SK-N-SH (cell line): ENCODE measurements around the gene WDR35. TPM values are rescaled to one million over a fixed set of nuclear protein-coding genes. Genes with fewer than 3 reads are reported as not detected.

Experiments
- CTCF ChIA-PET: fragments of 300-600, 350-600 bp; formaldehyde crosslinking; extraction: SDS; loops from one replicate; lab custom pipeline; 2021; lab: Yijun Ruan, JAX
- POLR2A ChIA-PET: fragments of 350-600 bp; sonication (Branson Sonifier 250); formaldehyde crosslinking; extraction: SDS; loops from one replicate; lab custom pipeline; 2020; ENCODE audit warnings: antibody characterized with exemption, inconsistent platforms; lab: Yijun Ruan, JAX
- DNase-seq: peaks from one replicate; pipeline ENCODE4 v3.0.0; 2012
- H2AFZ ChIP-seq: fragments of 200-600 bp; sonication (generic); 2 replicates; pipeline ENCODE4 v1.8.1; 2016; ENCODE audit warnings: antibody characterized with exemption, mild to moderate bottlenecking, low read depth
- H3F3A ChIP-seq: fragments of 200-600 bp; sonication (generic); replicated peaks from 2 replicates; pipeline ENCODE3; 2016; ENCODE audit warnings: antibody characterized with exemption, mild to moderate bottlenecking; ENCODE audit not compliant: insufficient read depth
- H3K27ac ChIP-seq, 2 experiments: fragments of 200-500 bp in 1 of 2; fragments of 200-600 bp in 1 of 2; sonication (Bioruptor generic) in 1 of 2; sonication (generic), shearing (Covaris generic) in 1 of 2; 2 replicates each; pipeline versions ENCODE4 v1.5.1 to v1.6.1; 2014 to 2016; ENCODE audit warnings: low read depth in 2 of 2, inconsistent platforms in 1 of 2, low read length in 1 of 2, mild to moderate bottlenecking in 1 of 2, mixed read lengths in 1 of 2
- H3K27me3 ChIP-seq: fragments of 200-600 bp; sonication (generic), shearing (Covaris generic); 2 replicates; pipeline ENCODE4 v1.6.1; 2016; ENCODE audit warnings: mixed run types; ENCODE audit not compliant: insufficient read depth
- H3K36me3 ChIP-seq, 2 experiments: fragments of 200-500 bp in 1 of 2; fragments of 200-600 bp in 1 of 2; sonication (Bioruptor generic) in 1 of 2; sonication (generic) in 1 of 2; replicated peaks in 1 of 2; 2 replicates each; pipeline versions ENCODE3 to v1.5.1; 2014 to 2016; ENCODE audit warnings: low read length in 1 of 2, mild to moderate bottlenecking in 1 of 2; ENCODE audit not compliant: insufficient read depth in 2 of 2, control insufficient read depth in 1 of 2
- H3K4me1 ChIP-seq, 2 experiments: fragments of 200-500 bp in 1 of 2; fragments of 200-600 bp in 1 of 2; sonication (Bioruptor generic) in 1 of 2; sonication (generic), shearing (Covaris generic) in 1 of 2; 2 replicates each; pipeline versions ENCODE4 v1.5.1 to v1.6.1; 2014 to 2016; ENCODE audit warnings: low read depth in 1 of 2, low read length in 1 of 2, mixed run types in 1 of 2; ENCODE audit not compliant: insufficient read depth in 2 of 2, control insufficient read depth in 1 of 2
- H3K4me2 ChIP-seq: fragments of 200-600 bp; sonication (generic), shearing (Covaris generic); 2 replicates; pipeline ENCODE4 v1.6.1; 2017; ENCODE audit warnings: mixed run types
- H3K4me3 ChIP-seq, 2 experiments: fragments of 200-500 bp in 1 of 2; fragments of 200-600 bp in 1 of 2; sonication (Bioruptor generic) in 1 of 2; sonication (generic), shearing (Covaris generic) in 1 of 2; 2 replicates each; pipeline versions ENCODE4 v1.5.1 to v1.8.1; 2014 to 2016; ENCODE audit warnings: low read depth in 2 of 2, inconsistent platforms in 1 of 2, low read length in 1 of 2, mild to moderate bottlenecking in 1 of 2, mixed read lengths in 1 of 2, moderate library complexity in 1 of 2
- H3K79me2 ChIP-seq: fragments of 200-600 bp; sonication (generic); 2 replicates; pipeline ENCODE4 v1.8.1; 2017; ENCODE audit warnings: mild to moderate bottlenecking; ENCODE audit not compliant: insufficient read depth
- H3K9ac ChIP-seq: fragments of 200-600 bp; sonication (generic); 2 replicates; pipeline ENCODE4 v1.6.1; 2017; ENCODE audit warnings: mixed run types
- H3K9me2 ChIP-seq: fragments of 200-600 bp; sonication (generic); 2 replicates; pipeline ENCODE4 v1.6.1; 2017; ENCODE audit warnings: mixed run types
- H3K9me3 ChIP-seq: fragments of 200-600 bp; sonication (generic); 2 replicates; pipeline ENCODE4 v1.6.1; 2017; ENCODE audit warnings: mixed run types, mild to moderate bottlenecking, moderate library complexity
- H4K20me1 ChIP-seq: fragments of 200-600 bp; sonication (generic); 2 replicates; pipeline ENCODE4 v1.6.1; 2017; ENCODE audit warnings: mild to moderate bottlenecking, mixed run types; ENCODE audit not compliant: insufficient read depth
- CTCF ChIP-seq: fragments of 200-600 bp; sonication (generic); IDR thresholded peaks from 2 replicates; pipeline ENCODE4 v1.6.1; 2017; ENCODE audit warnings: antibody characterized with exemption, mild to moderate bottlenecking, moderate library complexity
- EP300 ChIP-seq, 2 experiments: IDR thresholded peaks; 2 replicates each; pipeline versions ENCODE4 v1.4.0 to v1.6.1; 2012; ENCODE audit warnings: borderline replicate concordance in 1 of 2, low read depth in 1 of 2, low read length in 1 of 2
- GATA2 ChIP-seq: sonication (generic); formaldehyde crosslinking; IDR thresholded peaks from 2 replicates; pipeline ENCODE4 v1.5.0; 2020; ENCODE audit warnings: mild to moderate bottlenecking, missing genetic modification reagents
- IRF3 ChIP-seq: fragments of 150-350 bp; IDR thresholded peaks from 2 replicates; pipeline ENCODE4 v1.6.1; 2016; ENCODE audit warnings: mild to moderate bottlenecking, low read depth, low read length
- POLR2AphosphoS5 ChIP-seq: IDR thresholded peaks from 2 replicates; pipeline ENCODE4 v1.6.1; 2012; ENCODE audit warnings: low read depth, low read length
- RCOR1 ChIP-seq: fragments of 150-350 bp; IDR thresholded peaks from 2 replicates; pipeline ENCODE4 v1.6.1; 2017; ENCODE audit warnings: antibody characterized with exemption, low read length
- REST ChIP-seq: IDR thresholded peaks from 2 replicates; pipeline ENCODE4 v1.6.1; 2012; ENCODE audit warnings: mild to moderate bottlenecking, low read depth, low read length, moderate library complexity
- USF2 ChIP-seq: fragments of 150-350 bp; IDR thresholded peaks from 2 replicates; pipeline ENCODE4 v1.6.1; 2017; ENCODE audit warnings: antibody characterized with exemption, low read length, low read depth, borderline replicate concordance
- YY1 ChIP-seq: IDR thresholded peaks from 2 replicates; pipeline ENCODE4 v1.4.0; 2012; ENCODE audit warnings: low read depth, mild to moderate bottlenecking
- ZBTB33 ChIP-seq: IDR thresholded peaks from 2 replicates; pipeline ENCODE4 v1.4.0; 2012; ENCODE audit warnings: low read depth, borderline replicate concordance
- WGBS: methylation state at CpG from one replicate; pipeline ENCODE4 v1.1.6; 2017; ENCODE audit warnings: low lambda C conversion rate; 5-methylcytosine and 5-hydroxymethylcytosine counted together
- polyA plus RNA-seq, 3 experiments: library from polyadenylated mRNA; depleted of rRNA; stranded (reverse); fragments of >200 nt; gene quantifications; 2 replicates each; pipeline ENCODE4 v1.2.3, GENCODE V29; 2012

Gene WDR35
- polyA plus RNA-seq, 1 of the 3 experiments (the other 2 are of a cell fraction) = 8.6 TPM

GRCh38 chr2:19886261-19886660, 103.6 kb downstream of the WDR35 start:
- no peaks in the 10 kb centered on the region for H4K20me1 ChIP-seq
- no peak for TF ChIP-seq ZBTB33
- TF ChIP-seq YY1 = no peak
- TF ChIP-seq GATA2 (CRISPR knock-in tag) = no peak
- no peak for TF ChIP-seq USF2
- TF ChIP-seq CTCF = no peak
- TF ChIP-seq IRF3 = no peak
- TF ChIP-seq REST = no peak
- no peak for TF ChIP-seq EP300 (IDR thresholded peaks at IDR 0.05; ENCODE audit: borderline replicate concordance in 1 of 2, low read depth in 1 of 2, low read length in 1 of 2)
- no peak for TF ChIP-seq POLR2AphosphoS5
- no peak for TF ChIP-seq RCOR1
- TF ChIP-seq, all 33 proteins: peak for 0
- Histone ChIP-seq H3K4me3 (no peak overlapping the region), H3K4me1 (no peaks in the 10 kb centered on the region; a peak in 1 of 4 replicates), H3K9me2 (no peaks in the 10 kb centered on the region), H3F3A (no peaks in the 10 kb centered on the region), H3K27me3 (peaks cover 1% of the 10 kb centered on the region; the same call in 1 of the 2 replicates), H3K9me3 (no peaks in the 10 kb centered on the region), H3K4me2 (no peak overlapping the region), H2AFZ (no peak overlapping the region), H3K36me3 (no peaks in the 10 kb centered on the region), H3K9ac (no peak overlapping the region), H3K79me2 (no peaks in the 10 kb centered on the region), H3K27ac (no peak overlapping the region)
- ChIA-PET POLR2A (no interaction called here), CTCF (no interaction called here)
- 76% methylated on average over 11 of the region's 11 CpGs for WGBS
- DNase-seq = peak; percentile 32
